ENCODE results near the gene CHID1. TPM values are rescaled to one million over a fixed set of nuclear protein-coding genes. Genes with fewer than 3 reads are reported as not detected.

The CHID1 gene
- total and polyA plus RNA-seq, 9 of the 15 experiments (the other 6 are each of a cell fraction or from before 2014, with no cell fraction given) = 15.1 to 108 (median 39.8) TPM

GRCh38 chr11:847876-848275 lies 62.7 kb downstream of the CHID1 start:
- ChIA-PET CTCF (ENCODE audit: low intra/inter-chr PET ratio) (interaction anchor here (1.1 kb wide), 1 partner anchor 203 kb away, joined by 4 read pairs; no protein-coding TSS in a partner anchor), POLR2A (interaction anchor here (0.5 to 0.7 kb wide), 3 partner anchors 14 to 687 kb away, joined by 3 to 4 read pairs (median 3); no protein-coding TSS in a partner anchor)
- Histone ChIP-seq H3K4me1 (replicated peaks in 1 of 2; ENCODE audit: control insufficient read depth in 2 of 2, insufficient read depth in 2 of 2, low read length in 2 of 2) (peaks cover 18 to 85% of the 10 kb centered on the region in 2 experiments), H3K4me3 (no peak overlapping the region), H3K4me2 (ENCODE audit: insufficient read depth, low read length) (no peak overlapping the region), H3K79me2 (ENCODE audit: control insufficient read depth, insufficient read depth, low read length) (peaks cover 10% of the 10 kb centered on the region), H3K9ac (ENCODE audit: insufficient read depth in 1 of 2, low read depth in 2 of 2, low read length in 2 of 2) (peak overlapping the region in 1 of 2 experiments; percentile 35; a peak in 2 of 4 replicates), H3K27ac (ENCODE audit: extremely low read depth, low read depth, low read length) (no peak overlapping the region), H2AFZ (ENCODE audit: low read depth, low read length) (no peak overlapping the region), H3K9me1 (ENCODE audit: control insufficient read depth, insufficient read depth, low read length) (no peaks in the 10 kb centered on the region), H3K36me3 (ENCODE audit: control insufficient read depth, insufficient read depth, low read length) (no peaks in the 10 kb centered on the region), H3K27me3 (ENCODE audit: control insufficient read depth in 2 of 2, insufficient read depth in 2 of 2, low read length in 2 of 2) (no peaks in the 10 kb centered on the region), H4K20me1 (replicated peaks; ENCODE audit: control insufficient read depth, insufficient read depth, low read length) (no peaks in the 10 kb centered on the region; the same call in 1 of the 2 replicates), H3K9me3 (replicated peaks; ENCODE audit: control insufficient read depth, insufficient read depth, low read depth, low read length) (no peaks in the 10 kb centered on the region)
- FAIRE-seq (no peak), ATAC-seq (no peak), DNase-seq (ENCODE audit: extremely low read depth in 1 of 4, low spot score in 3 of 4) (no peak)
- in situ Hi-C loops (cut with MboI) (no loop called here), intact Hi-C loops (cut with micrococcal nuclease) (loop anchor here (5.0 to 10.0 kb wide), 2 partner anchors 67 to 204 kb away; partner anchors contain the start of gene CHID1)
- TF ChIP-seq, protein P1, sequence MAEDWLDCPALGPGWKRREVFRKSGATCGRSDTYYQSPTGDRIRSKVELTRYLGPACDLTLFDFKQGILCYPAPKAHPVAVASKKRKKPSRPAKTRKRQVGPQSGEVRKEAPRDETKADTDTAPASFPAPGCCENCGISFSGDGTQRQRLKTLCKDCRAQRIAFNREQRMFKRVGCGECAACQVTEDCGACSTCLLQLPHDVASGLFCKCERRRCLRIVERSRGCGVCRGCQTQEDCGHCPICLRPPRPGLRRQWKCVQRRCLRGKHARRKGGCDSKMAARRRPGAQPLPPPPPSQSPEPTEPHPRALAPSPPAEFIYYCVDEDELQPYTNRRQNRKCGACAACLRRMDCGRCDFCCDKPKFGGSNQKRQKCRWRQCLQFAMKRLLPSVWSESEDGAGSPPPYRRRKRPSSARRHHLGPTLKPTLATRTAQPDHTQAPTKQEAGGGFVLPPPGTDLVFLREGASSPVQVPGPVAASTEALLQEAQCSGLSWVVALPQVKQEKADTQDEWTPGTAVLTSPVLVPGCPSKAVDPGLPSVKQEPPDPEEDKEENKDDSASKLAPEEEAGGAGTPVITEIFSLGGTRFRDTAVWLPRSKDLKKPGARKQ (CRISPR knock-in tag; IDR thresholded peaks at IDR 0.05) = no peak
- no peak for TF ChIP-seq ZNF766 (CRISPR knock-in tag; conservative IDR thresholded peaks at IDR 0.05)
- BruUV-seq (replicated peaks) = no TSS peak
- 55% methylated on average over 17 of the region's 18 CpGs for WGBS (ENCODE audit: insufficient coverage, low coverage, missing lambda C conversion rate)
